Transverse colon (tissue), 3 donors: ENCODE data around the gene PACSIN1.

Source experiments
- CTCF ChIP-seq, 5 experiments: fragments of 200-600 bp in 3 of 5; fragments of 450-650 bp in 2 of 5; sonication (generic) in 3 of 5; IDR thresholded peaks; 1 replicate in 2 of 5; 2 replicates in 3 of 5; pipeline ENCODE4 v1.5.1; 2016 to 2017; ENCODE audit warnings: antibody characterized with exemption in 5 of 5, inconsistent platforms in 3 of 5, mild to moderate bottlenecking in 2 of 5, moderate library complexity in 1 of 5
- EP300 ChIP-seq: sonication (generic); formaldehyde crosslinking; IDR thresholded peaks from one replicate; pipeline ENCODE4 v1.6.1; 2017; ENCODE audit warnings: antibody characterized with exemption, low read depth
- POLR2A ChIP-seq: fragments of 450-650 bp; IDR thresholded peaks from one replicate; pipeline ENCODE4 v1.6.1; 2016; ENCODE audit warnings: antibody characterized with exemption, mild to moderate bottlenecking, moderate library complexity

DNA sequence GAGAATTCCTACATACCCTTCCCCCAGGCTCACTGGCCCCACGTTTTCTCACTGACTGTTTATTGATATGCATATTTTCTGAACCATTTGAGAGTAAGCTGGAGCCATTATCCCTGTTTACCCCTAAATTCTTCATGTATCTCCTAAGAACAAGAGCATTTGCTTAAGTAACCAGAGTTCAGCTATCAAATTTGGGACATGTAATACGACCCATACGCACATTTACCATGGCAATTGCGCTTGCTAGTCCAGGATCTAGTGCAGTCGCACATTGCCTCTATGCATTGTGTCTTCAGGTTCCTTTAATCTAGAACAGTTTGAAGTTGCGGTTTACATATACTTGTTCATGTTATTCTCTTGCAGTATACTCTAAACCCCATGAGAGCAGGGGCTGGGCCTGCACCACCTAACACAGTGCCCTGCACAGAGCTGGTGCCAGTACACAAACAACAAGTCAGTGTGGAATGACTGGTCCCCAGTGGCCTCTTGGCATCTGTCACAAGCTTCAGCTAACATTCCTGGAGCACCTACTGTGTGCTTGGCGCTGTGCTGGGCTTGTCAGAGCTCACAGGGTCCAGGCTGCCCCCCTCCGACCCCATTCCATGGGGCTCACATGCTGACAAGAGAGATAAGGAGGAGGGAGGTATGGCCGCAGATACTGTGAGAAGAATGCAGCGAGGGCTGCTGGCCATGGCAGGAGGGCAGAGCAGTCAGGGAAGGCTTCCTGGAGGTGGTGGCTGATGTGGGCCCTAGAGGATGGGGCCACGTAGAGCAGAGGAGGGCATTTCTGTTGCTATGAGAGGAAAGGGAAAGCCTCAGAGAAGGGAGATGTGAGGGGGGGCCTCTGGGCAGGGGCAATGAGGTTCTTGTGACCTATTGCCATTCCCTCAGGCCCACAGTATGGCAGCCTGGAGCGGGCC is 62.1 kb downstream of the PACSIN1 start:
- no peak for TF ChIP-seq CTCF (IDR thresholded peaks at IDR 0.05)
- no peak for TF ChIP-seq EP300
- TF ChIP-seq POLR2A, result no peak
